HepG2 (cell line): ENCODE data around the gene MTMR3.

Experiments
- BRCA1 ChIP-seq: sonication (generic); formaldehyde crosslinking; IDR thresholded peaks from 2 replicates; pipeline ENCODE4 v1.4.0; 2020; ENCODE audit warnings: missing genetic modification reagents
- CTCF ChIP-seq: sonication (generic); formaldehyde crosslinking; IDR thresholded peaks from 2 replicates; pipeline ENCODE4 v1.5.0; 2020; ENCODE audit warnings: mild to moderate bottlenecking, missing genetic modification reagents, moderate library complexity
- DBP ChIP-seq: sonication (generic); formaldehyde crosslinking; IDR thresholded peaks from 2 replicates; pipeline ENCODE4 v1.4.0; 2020; ENCODE audit warnings: missing genetic modification reagents; ENCODE audit errors: not compliant biosample characterization
- FOXO4 ChIP-seq: sonication (generic); formaldehyde crosslinking; conservative IDR thresholded peaks from 2 replicates; pipeline ENCODE4 v1.8.1; 2023; ENCODE audit warnings: missing genetic modification reagents
- IKZF1 ChIP-seq: fragments of 450-650 bp; IDR thresholded peaks from 2 replicates; pipeline ENCODE4 v1.7.1; 2016
- MTA3 ChIP-seq: sonication (generic); formaldehyde crosslinking; IDR thresholded peaks from 2 replicates; pipeline ENCODE4 v1.4.0; 2020; ENCODE audit warnings: missing genetic modification reagents
- NFKBIZ ChIP-seq: IDR thresholded peaks from 2 replicates; pipeline ENCODE4 v1.6.1; 2018; ENCODE audit warnings: missing genetic modification reagents, missing compliant biosample characterization
- PRDM10 ChIP-seq: sonication (generic); formaldehyde crosslinking; IDR thresholded peaks from 2 replicates; pipeline ENCODE4 v1.4.0; 2020; ENCODE audit warnings: low read depth, missing genetic modification reagents
- ZFP36 ChIP-seq: fragments of 150-350 bp; IDR thresholded peaks from 2 replicates; pipeline ENCODE4 v1.6.1; 2018; ENCODE audit warnings: borderline replicate concordance, low read length, low read depth; ENCODE audit not compliant: partially characterized antibody
- ZNF441 ChIP-seq: sonication (generic); formaldehyde crosslinking; IDR thresholded peaks from 2 replicates; pipeline ENCODE4 v1.7.0; 2021; ENCODE audit warnings: missing genetic modification reagents, borderline replicate concordance
- ZNF629 ChIP-seq: sonication (generic); formaldehyde crosslinking; conservative IDR thresholded peaks from 2 replicates; pipeline ENCODE4 v1.5.0; 2020; ENCODE audit warnings: missing genetic modification reagents

GRCh38 chr22:29926057-29926456 lies 43.1 kb downstream of the MTMR3 start:
- TF ChIP-seq BRCA1 (CRISPR knock-in tag) (no peak), FOXO4 (no peak), MTA3 (CRISPR knock-in tag) (no peak), PRDM10 (CRISPR knock-in tag) (no peak), ZNF629 (no peak), CTCF (CRISPR knock-in tag) (no peak), NFKBIZ (CRISPR knock-in tag) (no peak), ZNF441 (CRISPR knock-in tag) (no peak), IKZF1 (no peak), DBP (CRISPR knock-in tag) (no peak), ZFP36 (no peak)
